ENCODE measurements around the gene HAVCR1.

DNA sequence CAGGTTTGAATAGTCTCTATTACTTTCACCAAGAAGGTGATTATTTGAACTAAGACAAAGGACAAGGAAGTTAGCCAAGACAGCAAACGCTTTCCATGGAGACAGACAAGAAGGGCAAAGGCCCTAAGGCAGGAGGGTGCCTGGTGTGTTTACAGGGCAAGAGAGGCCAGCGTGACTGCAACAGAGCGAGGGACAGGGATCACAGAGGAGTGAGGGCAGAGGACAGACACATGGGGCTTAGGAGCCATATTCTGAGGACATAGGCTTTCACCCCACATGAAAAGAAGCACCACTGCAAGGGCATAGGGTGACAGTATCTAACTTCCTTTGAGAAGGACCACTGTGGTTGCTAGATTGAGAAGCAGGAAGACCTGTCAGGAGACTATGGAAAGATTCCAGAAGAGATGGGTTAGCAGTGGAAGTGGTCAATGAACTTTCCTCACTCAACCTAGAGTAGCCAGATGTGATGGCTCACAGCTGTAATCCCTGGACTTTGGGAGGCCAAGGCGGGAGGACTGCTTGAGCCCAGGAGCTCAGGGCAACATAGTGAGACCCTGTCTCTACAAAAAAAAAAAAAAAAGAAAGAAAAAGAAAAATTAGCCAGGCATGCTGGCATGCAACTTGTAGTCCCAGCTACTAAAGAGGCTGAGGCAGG is 5.0 kb upstream of the HAVCR1 start:
- TF ChIP-seq EZH2 (IDR thresholded peaks at IDR 0.05), result no peak
- no peak for TF ChIP-seq POLR2AphosphoS5 (IDR thresholded peaks at IDR 0.05; ENCODE audit: low read depth, low read length)
- TF ChIP-seq, protein P1, sequence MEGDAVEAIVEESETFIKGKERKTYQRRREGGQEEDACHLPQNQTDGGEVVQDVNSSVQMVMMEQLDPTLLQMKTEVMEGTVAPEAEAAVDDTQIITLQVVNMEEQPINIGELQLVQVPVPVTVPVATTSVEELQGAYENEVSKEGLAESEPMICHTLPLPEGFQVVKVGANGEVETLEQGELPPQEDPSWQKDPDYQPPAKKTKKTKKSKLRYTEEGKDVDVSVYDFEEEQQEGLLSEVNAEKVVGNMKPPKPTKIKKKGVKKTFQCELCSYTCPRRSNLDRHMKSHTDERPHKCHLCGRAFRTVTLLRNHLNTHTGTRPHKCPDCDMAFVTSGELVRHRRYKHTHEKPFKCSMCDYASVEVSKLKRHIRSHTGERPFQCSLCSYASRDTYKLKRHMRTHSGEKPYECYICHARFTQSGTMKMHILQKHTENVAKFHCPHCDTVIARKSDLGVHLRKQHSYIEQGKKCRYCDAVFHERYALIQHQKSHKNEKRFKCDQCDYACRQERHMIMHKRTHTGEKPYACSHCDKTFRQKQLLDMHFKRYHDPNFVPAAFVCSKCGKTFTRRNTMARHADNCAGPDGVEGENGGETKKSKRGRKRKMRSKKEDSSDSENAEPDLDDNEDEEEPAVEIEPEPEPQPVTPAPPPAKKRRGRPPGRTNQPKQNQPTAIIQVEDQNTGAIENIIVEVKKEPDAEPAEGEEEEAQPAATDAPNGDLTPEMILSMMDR (IDR thresholded peaks at IDR 0.05 in 2 of 3, conservative IDR thresholded peaks at IDR 0.05 in 1 of 3; ENCODE audit: borderline replicate concordance in 1 of 3, insufficient read depth in 1 of 3, low read depth in 2 of 3, low read length in 2 of 3), result no peak
- TF ChIP-seq SP1 (IDR thresholded peaks at IDR 0.05; ENCODE audit: low read depth), result no peak
- TF ChIP-seq EZH2phosphoT487 (IDR thresholded peaks at IDR 0.05; ENCODE audit: borderline replicate concordance), result no peak
- TF ChIP-seq RAD21 (IDR thresholded peaks at IDR 0.05; ENCODE audit: low read depth), result no peak
- TF ChIP-seq POLR2A (IDR thresholded peaks at IDR 0.05; ENCODE audit: borderline replicate concordance, extremely low read depth, insufficient read depth, insufficient read length), result no peak
- TF ChIP-seq, protein P2, sequence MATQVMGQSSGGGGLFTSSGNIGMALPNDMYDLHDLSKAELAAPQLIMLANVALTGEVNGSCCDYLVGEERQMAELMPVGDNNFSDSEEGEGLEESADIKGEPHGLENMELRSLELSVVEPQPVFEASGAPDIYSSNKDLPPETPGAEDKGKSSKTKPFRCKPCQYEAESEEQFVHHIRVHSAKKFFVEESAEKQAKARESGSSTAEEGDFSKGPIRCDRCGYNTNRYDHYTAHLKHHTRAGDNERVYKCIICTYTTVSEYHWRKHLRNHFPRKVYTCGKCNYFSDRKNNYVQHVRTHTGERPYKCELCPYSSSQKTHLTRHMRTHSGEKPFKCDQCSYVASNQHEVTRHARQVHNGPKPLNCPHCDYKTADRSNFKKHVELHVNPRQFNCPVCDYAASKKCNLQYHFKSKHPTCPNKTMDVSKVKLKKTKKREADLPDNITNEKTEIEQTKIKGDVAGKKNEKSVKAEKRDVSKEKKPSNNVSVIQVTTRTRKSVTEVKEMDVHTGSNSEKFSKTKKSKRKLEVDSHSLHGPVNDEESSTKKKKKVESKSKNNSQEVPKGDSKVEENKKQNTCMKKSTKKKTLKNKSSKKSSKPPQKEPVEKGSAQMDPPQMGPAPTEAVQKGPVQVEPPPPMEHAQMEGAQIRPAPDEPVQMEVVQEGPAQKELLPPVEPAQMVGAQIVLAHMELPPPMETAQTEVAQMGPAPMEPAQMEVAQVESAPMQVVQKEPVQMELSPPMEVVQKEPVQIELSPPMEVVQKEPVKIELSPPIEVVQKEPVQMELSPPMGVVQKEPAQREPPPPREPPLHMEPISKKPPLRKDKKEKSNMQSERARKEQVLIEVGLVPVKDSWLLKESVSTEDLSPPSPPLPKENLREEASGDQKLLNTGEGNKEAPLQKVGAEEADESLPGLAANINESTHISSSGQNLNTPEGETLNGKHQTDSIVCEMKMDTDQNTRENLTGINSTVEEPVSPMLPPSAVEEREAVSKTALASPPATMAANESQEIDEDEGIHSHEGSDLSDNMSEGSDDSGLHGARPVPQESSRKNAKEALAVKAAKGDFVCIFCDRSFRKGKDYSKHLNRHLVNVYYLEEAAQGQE (IDR thresholded peaks at IDR 0.05; ENCODE audit: low read depth), result no peak
- no peak for TF ChIP-seq CEBPB (IDR thresholded peaks at IDR 0.05; ENCODE audit: low read depth)
